T1000 (cell line): Measurements from ENCODE around the gene SRRM2.
A peak's percentile ranks its signal among the peaks of the same experiment; 100 is the strongest.
"Not testable (repeated sequence)": the region's sequence is repeated elsewhere in the genome, so short reads cannot be mapped to it uniquely, and the experiment has no call there.

Source experiments
- DNase-seq: peaks from one replicate; lab custom pipeline; 2025; ENCODE audit warnings: mixed read lengths; lab: John Stamatoyannopoulos, UW

The SRRM2 gene

DNA sequence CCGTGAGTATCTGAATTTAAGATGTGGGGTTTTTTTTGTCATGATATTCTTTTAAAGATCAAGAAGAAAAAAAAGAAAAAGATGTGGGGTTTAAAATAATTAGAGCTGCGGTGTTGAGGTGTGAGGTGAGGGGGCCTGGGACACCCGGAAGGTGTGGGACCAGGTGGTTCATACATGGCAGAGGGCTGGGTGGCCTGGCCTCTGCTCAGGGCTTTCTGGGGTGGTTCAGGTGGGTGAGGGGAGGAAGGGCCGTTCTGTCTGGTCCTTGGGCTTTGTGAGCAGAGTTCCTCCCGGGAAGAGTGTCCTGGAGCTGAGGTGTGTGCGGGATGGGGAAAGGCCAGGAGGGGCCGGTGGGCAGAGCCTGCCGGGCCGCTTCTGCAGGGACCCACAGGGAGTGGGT, 37.4 kb upstream of the SRRM2 start:
- no peak for DNase-seq

- DNase-seq: no peak
Observed at GRCh38 chr16:2715519-2715918, 36.9 kb upstream of the SRRM2 start.

DNA sequence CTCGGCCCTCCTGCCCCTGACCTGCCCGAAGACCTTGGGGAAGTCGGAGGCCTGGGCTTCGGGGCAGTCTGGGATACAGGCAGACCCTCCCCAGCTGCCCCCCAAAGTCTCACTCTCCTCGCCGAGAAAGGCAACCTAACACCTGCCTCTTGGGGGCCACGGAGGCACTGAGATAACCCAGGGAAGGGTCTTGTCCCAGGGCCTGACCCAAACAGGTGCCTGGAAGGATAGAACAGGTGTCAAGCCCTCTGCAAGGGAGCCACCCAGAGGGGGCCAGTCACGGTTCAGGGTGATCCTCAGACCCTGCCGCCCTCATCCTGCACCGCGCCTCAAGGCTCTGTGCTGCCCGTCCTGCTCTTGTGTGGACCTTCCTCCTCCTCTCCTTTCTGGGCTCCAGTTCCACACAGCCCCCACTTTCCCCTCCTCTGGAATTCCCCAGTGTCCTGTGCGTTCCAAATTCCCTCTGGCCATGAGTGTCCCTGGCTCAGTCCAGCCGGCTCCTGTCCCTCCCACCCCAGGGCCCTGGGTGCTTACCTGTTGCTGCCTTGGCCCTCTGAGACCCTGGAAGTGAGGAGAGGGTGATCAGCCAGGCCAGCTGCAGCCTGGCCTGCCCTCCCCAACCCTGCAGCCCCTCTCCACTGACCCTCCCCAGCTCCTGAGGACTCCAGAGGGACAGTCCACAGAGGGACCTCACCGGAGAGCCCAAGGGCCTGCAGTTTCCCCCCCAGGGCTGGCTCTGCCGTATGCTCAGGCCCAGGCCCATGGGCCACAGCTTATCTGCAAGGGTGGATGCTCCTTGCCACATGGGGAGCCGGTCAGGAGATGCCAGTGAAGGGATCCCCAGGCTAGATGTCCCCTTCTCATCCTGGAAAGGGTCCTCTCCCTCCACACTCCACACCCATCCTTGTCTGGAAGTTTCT, 36.2 kb upstream of the SRRM2 start:
- no peak for DNase-seq

- no peak for DNase-seq
Observed at GRCh38 chr16:2716948-2717347, 35.5 kb upstream of the SRRM2 start.

- DNase-seq: no peak
Observed at GRCh38 chr16:2717383-2718263, 34.8 kb upstream of the SRRM2 start.

DNA sequence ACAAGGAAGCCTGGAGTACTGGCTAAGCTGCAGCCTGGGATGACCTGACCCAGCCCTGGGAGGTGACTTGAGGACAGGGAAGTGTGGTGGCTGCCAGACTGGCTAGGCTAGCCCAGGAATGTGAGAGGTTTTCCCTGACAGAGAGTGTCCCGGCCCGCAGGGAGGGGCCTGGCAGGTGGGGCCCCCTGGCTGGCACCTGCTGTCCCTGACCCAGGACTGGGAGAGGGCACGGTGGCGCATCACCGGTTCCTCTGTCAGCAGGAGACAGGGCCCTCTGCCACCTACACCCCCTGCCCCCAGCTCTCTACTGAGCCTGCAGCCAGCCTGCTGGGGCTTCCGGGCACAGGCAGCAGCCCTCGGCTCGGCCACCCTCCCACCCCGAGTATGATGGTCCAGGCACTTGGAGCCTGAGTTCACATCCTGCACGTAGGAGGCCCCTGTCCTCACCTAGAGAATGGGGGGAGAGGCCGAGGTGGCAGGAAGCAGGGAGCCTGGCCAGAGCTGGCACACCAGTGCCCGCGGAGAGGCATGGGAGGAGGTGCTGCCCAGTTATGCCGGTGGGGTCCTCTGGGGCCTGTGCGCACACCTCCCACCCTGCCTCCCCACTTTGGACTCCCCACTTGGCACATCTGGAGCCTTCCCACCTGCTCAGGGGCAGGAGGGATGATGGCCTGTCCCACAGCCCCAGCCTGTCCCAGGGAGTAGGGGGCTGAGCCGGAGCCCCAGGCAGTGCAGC, 32.9 kb upstream of the SRRM2 start:
- no peak for DNase-seq

- DNase-seq: no peak
Observed at GRCh38 chr16:2720064-2720457, 32.4 kb upstream of the SRRM2 start, which contains the start of gene PRSS27. PRSS27 (minus strand) TSS chr16:2720224; CDS start chr16:2720160, 64 bp downstream.

DNA sequence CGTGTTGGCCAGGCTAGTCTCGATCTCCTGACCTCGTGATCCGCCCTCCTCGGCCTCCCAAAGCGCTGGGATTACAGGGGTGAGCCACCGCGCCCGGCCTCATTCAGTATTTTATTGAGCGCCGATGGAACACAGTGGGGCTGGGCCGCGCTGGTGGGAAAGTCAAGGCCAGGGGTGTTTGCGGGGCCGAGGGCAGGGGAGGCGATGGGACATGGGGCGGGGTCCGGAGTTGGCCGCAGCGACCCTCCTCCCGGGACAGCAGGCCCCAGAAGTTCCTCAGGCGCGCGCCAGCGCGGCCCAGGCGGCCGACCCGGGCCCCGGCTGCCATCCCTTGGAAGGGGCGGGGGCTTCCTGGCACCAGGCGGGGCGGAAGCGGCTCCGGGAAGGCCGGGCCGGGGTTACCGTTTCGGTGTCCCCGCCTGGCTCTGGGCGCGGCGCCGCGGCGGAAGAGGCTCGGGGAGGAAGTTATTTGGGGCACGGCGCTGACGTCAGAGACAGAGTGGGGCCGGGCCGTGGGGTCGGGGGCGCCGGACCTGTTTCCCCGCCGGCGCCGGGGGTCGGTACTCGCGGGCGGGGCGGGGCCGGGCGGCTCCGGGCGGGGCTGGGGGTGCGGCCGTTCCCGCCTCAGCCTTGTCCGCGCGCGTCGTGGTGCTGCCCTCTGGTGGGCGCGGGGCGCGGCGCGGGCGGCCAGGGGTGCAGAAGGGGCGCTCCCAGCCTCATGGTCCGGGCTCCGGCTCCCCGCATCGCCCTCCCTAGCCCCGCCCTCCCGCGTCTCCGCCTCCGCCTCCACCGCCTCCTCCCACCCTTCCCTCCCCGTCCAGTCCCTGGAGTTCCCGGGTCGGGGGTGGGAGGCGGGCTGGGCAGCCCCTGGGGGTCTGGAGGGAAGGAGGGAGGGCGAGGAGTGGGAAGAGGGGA, 31.5 kb upstream of the SRRM2 start:
- DNase-seq: peak; percentile 90

- not testable (repeated sequence) for DNase-seq
Observed at GRCh38 chr16:2721634-2722173, 30.7 kb upstream of the SRRM2 start.

DNA sequence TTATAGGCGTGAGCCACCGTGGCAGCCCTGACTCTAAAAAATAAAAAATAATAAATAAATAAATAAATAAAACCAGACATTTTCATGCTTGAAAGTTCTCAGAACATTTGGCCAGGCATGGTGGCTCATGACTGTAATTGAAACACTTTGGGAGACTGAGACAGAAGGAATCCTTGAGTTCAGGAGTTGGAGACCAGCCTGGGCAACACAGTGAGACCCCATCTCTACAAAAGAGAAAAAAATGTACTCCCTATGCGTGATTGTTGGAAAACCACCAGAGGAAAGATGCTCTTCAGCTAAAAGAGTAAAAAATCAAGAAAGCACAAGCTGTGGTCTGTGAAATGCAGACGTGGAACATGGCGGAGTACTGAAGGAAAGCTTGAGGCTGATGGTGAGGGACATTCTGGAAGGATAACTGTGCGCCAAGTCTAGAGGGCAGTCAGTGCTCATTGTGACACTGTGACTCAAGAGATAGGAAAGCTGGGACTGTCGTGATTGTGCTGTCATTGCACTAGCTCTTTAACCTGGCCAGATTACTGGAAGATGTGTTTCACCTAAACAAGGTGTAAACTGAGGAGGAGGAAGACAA, 28.3 kb upstream of the SRRM2 start:
- no peak for DNase-seq

DNA sequence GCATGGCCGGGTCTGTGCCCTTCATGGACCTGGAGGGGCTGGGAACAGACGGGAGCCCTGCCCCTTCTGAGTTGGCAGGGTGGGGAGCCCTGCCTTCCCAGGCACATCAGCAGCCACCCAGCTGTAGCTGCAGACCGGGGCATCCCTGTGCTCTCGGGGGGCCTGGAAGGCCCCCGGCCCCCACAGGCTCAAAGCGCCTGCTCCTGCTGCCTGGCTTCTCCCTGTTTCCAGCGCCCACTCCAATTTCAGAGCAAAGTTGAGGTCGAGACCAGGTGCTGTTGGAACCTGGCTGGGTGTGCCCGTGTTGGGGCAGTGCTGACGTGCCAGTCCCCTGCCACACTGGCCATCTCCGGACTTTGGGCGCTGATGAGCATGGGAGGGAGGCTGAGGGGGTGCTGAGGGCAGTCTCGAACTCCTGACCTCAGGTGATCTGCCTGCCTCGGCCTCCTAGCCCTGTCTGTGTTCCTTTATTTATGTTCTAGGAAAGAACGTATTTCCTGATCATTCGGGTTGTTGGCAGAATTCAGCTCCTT, 27.6 kb upstream of the SRRM2 start:
- no peak for DNase-seq

GRCh38 chr16:2726923-2727322, 25.5 kb upstream of the SRRM2 start:
- DNase-seq: no peak

DNA sequence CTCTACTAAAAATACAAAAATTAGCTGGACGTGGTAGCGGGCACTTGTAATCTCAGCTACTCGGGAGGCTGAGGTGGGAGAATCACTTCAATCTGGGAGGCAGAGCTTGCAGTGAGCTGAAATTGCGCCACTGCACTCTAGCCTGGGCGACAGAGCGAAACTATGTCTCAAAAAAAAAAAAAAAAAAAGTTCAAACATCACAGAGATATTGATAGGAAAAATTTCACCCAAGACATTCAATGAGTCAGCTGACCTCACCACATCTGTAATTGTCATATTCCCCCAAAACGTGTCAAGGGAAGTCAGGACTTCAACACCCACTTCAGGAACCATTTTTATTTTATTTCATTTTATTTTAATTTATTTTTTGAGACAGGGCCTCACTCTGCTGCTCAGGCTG, 24.4 kb upstream of the SRRM2 start:
- DNase-seq: no peak

- DNase-seq: no peak
Observed at GRCh38 chr16:2734844-2735515, 17.5 kb upstream of the SRRM2 start.

GRCh38 chr16:2736476-2737237, 15.8 kb upstream of the SRRM2 start:
- DNase-seq: no peak

- DNase-seq: no peak
Observed at GRCh38 chr16:2737238-2737605, 15.2 kb upstream of the SRRM2 start.

DNA sequence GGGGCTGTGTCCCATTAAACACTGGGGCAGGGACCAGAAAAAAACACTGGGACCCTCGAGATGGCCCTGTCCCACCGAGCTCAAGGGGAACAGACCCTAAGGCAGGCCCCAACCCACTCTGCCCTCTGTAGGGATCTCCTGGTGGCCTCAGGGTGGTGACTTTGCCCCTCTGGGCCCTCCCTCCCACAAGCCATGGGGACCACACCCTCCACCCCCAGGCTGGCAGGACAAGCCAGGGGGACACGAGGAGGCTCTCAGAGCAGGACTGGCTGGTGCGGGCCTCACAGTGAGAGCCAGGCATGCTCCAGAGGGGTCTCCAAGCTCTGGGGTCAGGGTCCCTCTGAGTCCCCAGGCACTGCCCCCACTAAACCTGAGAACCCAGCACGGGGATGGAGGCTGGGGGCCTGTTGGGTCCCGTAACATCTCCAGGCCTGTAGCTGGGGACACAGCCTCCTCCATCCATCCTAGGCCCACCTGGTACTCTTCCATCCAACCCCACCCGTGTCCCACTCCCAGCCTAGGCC, 14.5 kb upstream of the SRRM2 start:
- DNase-seq: no peak

- DNase-seq: no peak
Observed at GRCh38 chr16:2738615-2739014, 13.8 kb upstream of the SRRM2 start.
